ENCODE data around the gene SFTA2.

GRCh38 chr6:30965140-30965601 lies 33.2 kb upstream of the SFTA2 start:
- TF ChIP-seq CTCF (IDR thresholded peaks at IDR 0.05) (no peak), EP300 (IDR thresholded peaks at IDR 0.05) (no peak), POLR2A (IDR thresholded peaks at IDR 0.05) (no peak), POLR2AphosphoS5 (IDR thresholded peaks at IDR 0.05) (no peak)
